Activated T-helper 1 cell treated with Interleukin-2 at 50 U/mL for 16 hours (primary cell): ENCODE results near the gene PCARE.
A peak's percentile ranks its signal among the peaks of the same experiment; 100 is the strongest.
"Not testable (repeated sequence)": the region's sequence is repeated elsewhere in the genome, so short reads cannot be mapped to it uniquely, and the experiment has no call there.

Experiments used
- DNase-seq: peaks from one replicate; pipeline ENCODE4 v3.0.0-alpha.2; 2020; ENCODE audit warnings: low read depth

The PCARE gene

GRCh38 chr2:29074411-29074810 lies at the start of gene PCARE:
Gene PCARE, minus strand, starts transcription at chr2:29074523. Its CDS starts 262 bp downstream, at chr2:29074261.
- no peak for DNase-seq

DNA sequence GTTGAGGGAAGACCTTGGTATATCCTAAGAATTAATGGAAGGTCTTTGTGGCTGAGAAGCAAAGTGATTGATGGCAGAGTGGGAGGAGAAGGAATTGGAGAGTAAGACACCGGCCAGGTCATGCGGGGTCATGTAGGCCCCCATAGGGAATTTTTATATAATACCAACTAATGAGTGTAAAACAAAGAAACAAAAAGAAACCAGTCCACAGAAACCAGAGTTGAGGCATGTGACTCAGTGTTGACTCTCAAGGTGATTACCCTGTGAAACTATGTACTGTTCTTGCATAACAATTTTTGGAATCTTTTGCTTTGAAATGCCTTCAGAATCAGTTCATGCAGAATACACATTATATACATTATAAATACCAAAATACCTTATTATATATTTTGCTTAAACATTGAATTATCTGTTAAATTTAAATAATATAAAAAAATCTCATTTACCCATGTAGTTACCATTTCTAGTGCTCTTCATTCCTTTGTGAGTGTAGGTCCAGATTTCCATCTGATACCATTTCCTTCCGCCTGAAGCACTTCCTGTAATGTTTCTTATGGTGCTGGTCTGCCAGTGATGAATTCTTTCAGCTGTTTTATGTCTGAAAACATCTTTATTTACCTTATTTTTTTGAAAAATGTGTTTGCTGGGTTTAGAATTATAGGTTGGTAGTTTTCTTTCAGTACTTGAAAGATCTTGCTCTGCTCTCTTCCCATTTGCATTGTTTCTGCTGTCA lies 49.5 kb upstream of the PCARE start:
- no peak for DNase-seq

GRCh38 chr2:29120846-29121245 lies 46.5 kb upstream of the PCARE start:
- no peak for DNase-seq

GRCh38 chr2:29119211-29119610 lies 44.9 kb upstream of the PCARE start:
- no peak for DNase-seq

- no peak for DNase-seq
Measured at GRCh38 chr2:29117636-29118303, 43.4 kb upstream of the PCARE start.

DNA sequence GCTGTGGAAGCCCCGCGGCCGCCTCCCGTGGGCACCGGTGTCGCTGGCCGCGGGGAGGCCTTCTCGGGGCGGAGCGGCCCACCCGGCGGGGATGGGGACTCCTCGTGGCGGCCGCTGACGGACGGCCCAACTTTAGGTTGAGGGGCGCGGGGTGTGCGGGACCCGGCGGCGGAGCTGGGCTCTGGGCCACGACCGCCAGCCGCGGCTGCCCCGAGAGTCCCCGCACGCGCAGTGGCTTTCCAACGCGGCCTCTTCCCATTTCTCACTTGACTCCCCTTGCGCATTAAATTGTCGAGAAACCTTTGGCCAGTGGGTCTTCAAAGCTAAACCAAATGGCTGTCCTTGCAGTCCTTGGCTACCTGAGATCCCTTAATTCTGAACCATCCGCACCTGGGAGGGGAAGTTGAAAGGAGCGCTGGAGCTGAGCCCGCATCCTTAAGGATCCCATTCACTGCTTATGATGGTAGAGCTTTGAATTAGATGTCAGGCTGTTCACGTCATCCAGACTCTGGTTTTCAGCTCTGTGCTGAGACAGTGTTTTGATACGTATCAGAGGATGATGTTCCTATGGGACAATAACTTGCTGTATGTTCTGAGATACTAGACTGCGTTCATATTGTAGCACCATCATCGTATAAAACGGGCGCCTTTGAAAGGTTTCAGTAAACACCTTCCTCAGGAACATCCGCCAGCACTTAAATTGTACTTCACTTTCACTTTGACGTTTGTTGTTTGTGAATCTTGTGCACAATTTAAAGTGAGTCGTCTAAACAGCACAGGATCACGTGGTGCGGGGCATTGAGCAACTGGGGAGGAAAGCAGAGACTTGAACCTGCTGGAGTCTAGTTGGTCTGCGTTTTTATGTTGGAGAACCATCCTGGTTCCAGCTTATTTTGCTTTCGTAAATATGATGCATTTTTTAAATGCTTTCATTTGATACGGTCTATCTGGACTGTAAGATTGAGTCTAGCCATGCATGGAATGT lies 41.8 kb upstream of the PCARE start:
- peak; percentile 48 for DNase-seq

GRCh38 chr2:29114946-29115609 lies 40.8 kb upstream of the PCARE start, which contains the start of gene CLIP4:
Gene CLIP4, plus strand, starts transcription at chr2:29115415. Its CDS starts 5,974 bp downstream, at chr2:29121389.
- DNase-seq = peak; percentile 55

- DNase-seq = no peak
Measured at GRCh38 chr2:29114586-29114945, 40.2 kb upstream of the PCARE start.

- no peak for DNase-seq
Measured at GRCh38 chr2:29113891-29114321, 39.6 kb upstream of the PCARE start.

DNA sequence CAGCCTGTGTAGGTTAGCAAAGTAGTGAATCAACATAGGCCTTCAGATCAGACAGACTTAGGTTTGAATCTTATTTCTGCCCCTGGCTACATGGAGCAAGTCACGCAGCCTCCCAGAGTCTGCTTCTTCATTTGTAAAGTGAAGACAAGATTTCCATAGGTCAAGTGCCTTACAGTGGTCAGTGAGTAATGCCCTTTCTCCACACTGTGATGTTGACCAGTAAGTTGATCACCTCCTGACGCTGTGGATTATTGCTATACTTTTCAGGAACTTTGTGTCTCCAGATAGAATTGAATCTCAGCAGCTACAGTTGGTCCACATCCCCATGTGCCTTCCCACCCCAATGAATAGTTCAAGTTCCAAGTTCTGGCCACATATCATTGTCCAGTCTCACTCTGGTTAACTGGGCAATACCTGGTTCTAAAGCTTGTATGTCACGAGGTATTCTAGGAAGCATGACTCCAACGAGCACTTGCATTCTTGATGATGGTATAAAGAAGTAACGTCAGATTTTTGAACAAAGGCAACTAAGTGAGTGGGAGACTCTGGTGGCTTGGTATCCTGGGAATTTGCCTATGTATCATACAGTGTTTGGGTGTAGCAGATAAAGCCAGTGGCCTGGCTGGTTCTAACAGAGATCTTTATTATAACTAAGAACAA lies 38.8 kb upstream of the PCARE start:
- DNase-seq = no peak

DNA sequence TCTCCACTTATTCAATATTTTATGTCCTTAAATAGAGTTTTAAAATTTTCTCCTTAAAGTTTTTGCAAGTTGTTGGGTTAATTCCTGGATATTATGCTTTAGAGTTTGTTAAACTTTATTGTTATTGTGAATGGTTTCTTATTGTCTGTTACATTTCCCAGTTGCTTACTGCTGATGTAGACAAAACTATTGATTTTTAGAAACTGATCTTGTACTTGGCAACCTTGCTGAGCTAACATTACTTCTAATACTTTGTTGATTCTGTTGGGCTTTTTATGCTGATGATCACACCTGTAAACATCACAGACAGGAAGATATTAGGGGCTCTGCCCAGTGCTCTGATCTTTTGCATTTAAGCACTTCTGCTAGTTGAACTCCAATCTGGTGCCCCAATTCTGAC lies 38.1 kb upstream of the PCARE start:
- no peak for DNase-seq

GRCh38 chr2:29110916-29111535 lies 36.7 kb upstream of the PCARE start:
- DNase-seq = no peak

DNA sequence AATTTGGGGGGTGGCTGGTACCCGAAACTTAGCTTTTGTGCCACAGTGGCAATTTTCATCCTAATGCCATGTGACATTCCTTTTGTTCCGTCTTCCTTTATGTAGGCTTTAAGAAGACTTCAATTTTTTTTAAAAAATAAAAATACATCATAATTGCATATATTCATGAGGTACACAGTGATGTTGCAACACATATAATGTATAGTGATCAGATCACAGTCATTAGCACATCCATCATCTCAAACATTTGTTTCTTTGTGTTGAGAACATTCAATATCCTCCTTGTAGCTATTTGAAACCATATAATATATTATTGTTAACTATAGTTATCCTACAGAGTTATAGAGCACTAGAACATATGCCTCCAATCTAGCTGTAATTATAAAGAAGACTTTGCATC lies 34.9 kb upstream of the PCARE start:
- no peak for DNase-seq

DNA sequence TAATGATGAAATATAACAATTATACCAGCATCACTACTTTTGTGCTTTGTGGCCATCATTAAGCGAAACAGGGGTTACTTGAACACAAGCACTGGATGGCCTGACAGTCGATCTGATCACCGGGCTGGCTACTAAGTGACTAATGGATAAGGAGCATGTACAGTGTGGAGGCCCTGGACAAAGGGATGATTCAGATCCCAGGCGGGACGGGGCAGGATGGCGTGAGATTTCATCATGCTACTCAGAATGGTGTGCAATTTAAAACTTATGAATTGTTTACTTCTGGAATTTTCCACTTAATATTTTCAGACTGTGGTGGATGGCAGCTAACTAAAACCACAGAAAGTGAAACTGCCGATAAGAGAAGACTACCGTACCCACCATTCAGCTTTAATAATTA lies 33.9 kb upstream of the PCARE start:
- no peak for DNase-seq

DNA sequence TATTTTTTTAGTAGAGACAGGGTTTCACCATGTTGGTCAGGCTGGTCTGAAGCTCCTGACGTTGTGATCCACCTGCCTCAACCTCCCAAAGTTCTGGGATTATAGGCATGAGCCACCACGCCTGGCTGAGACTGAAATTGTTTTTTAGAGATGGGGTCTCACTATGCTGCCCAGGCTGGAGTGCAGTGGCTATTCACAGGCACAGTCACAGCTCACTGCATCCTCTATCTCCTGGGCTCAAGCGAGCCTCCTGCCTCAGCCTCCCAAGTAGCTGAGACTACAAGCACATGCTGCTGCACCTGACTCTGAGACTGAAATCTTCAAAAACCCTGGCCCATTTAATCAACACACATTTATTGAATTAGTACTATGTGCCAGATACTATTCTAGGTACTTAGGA lies 33.2 kb upstream of the PCARE start:
- not testable (repeated sequence) for DNase-seq

DNA sequence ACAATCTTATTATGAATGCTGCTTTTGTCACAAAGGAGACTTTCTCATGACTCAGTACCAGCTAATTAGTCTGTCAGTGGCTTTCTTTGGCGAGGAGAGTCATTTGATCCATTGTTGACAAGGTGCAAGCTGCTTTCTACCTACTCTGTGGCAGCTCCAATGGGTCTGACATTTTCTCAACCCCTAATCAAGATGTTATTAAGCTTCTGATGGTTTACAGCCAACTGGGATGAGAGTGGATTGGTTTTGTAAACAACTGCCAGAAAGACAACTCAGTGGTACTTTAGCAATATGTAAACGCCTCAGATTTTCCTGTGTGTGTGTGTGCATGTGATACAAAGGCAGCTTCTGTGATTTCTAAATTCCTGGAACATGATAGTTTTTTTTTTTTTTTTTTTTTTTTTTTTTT lies 32.7 kb upstream of the PCARE start:
- DNase-seq = no peak

- no peak for DNase-seq
Measured at GRCh38 chr2:29106256-29106655, 31.9 kb upstream of the PCARE start.

GRCh38 chr2:29105375-29105774 lies 31.1 kb upstream of the PCARE start:
- DNase-seq = no peak

DNA sequence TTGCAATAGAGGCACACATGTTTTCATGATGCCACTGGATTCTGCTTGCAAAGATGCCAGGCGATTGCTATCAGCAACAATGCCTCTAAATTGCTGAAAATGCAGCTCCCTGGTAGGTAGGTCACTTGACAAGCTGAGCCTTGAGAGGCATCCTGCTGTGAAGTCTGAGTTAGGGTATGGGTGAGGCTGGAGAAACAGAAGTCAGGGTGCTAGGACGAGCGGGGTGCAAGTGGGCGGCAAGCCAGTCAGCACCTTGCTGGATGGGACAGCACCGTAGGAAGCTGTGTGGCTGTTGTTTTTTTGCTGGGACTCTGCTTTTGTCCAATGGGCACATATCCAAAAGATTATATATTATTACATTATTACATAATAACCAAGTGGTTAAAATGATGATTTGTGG lies 30.4 kb upstream of the PCARE start:
- DNase-seq = no peak

DNA sequence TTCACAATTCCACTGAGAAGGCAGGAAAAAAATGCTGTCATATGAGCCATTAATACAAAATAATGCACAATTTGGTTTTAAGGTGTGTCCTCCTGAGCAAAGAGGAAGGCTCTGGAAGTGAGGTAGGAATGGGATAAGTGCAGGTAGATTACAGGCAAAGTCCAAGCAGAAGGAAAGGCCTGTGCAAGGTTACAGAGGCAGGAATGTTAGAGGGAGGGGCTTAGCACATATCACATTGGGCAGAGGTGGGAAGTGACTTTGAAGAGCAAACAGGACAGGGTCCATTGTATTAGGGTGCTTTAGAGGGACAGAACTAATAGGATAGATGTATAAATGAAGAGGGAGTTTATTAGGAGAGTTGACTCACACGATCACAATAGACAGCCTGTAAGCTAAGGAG lies 26.2 kb upstream of the PCARE start:
- no peak for DNase-seq

GRCh38 chr2:29097569-29097968 lies 23.2 kb upstream of the PCARE start:
- DNase-seq = no peak
